ENCODE data around the gene REPS1. TPM values are rescaled to one million over a fixed set of nuclear protein-coding genes. Genes with fewer than 3 reads are reported as not detected.

REPS1 gene
- total RNA-seq, 4 donors from 2014 or later = 44.5 to 187 (median 70.4) TPM

- no peak overlapping the region for H3K27ac ChIP-seq
- 64% methylated on average over 3 of the region's 3 CpGs for WGBS
- no peaks in the 10 kb centered on the region for H3K4me1 ChIP-seq
- no peak overlapping the region for H3K4me3 ChIP-seq
- H3K27me3 ChIP-seq = no peaks in the 10 kb centered on the region
- no peak for DNase-seq (ENCODE audit: low spot score in 2 of 2)
- no peak for TF ChIP-seq EP300 (IDR thresholded peaks at IDR 0.05)
- no peak for TF ChIP-seq POLR2AphosphoS5 (IDR thresholded peaks at IDR 0.05)
- TF ChIP-seq, protein P1, sequence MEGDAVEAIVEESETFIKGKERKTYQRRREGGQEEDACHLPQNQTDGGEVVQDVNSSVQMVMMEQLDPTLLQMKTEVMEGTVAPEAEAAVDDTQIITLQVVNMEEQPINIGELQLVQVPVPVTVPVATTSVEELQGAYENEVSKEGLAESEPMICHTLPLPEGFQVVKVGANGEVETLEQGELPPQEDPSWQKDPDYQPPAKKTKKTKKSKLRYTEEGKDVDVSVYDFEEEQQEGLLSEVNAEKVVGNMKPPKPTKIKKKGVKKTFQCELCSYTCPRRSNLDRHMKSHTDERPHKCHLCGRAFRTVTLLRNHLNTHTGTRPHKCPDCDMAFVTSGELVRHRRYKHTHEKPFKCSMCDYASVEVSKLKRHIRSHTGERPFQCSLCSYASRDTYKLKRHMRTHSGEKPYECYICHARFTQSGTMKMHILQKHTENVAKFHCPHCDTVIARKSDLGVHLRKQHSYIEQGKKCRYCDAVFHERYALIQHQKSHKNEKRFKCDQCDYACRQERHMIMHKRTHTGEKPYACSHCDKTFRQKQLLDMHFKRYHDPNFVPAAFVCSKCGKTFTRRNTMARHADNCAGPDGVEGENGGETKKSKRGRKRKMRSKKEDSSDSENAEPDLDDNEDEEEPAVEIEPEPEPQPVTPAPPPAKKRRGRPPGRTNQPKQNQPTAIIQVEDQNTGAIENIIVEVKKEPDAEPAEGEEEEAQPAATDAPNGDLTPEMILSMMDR (IDR thresholded peaks at IDR 0.05) = no peak
- TF ChIP-seq POLR2A (IDR thresholded peaks at IDR 0.05) = no peak
- no peaks in the 10 kb centered on the region for H3K9me3 ChIP-seq
- H3K36me3 ChIP-seq = no peaks in the 10 kb centered on the region
These were observed 23.9 kb upstream of the REPS1 start for GRCh38 chr6:139011980-139012379.

DNA sequence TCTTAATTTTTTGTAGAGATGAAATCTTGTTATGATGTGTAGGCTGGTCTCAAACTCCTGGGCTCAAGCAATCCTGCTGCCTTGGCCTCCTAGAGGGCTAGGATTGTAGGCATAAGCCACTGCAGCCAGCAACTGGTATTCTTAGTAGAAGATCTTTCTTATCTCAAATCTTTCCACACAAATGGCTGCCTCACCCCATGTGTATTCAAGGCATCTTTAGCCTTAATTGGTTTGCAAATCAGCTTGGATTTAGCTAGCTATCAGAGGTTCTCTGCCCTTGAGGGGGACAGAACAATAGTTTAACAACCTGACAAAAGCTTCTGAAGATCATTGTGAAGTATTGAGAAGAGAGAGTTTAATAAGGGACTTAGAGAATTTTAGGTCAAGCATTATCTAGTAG is 22.6 kb upstream of the REPS1 start:
- Histone ChIP-seq H3K27me3 (no peaks in the 10 kb centered on the region), H3K4me1 (no peaks in the 10 kb centered on the region), H3K9me3 (no peaks in the 10 kb centered on the region), H3K27ac (no peak overlapping the region), H3K36me3 (no peaks in the 10 kb centered on the region), H3K4me3 (no peak overlapping the region)
- no peak for DNase-seq (ENCODE audit: low spot score in 2 of 2)
- no peak for TF ChIP-seq POLR2A (IDR thresholded peaks at IDR 0.05)
- TF ChIP-seq, protein P1 (IDR thresholded peaks at IDR 0.05) = no peak
- TF ChIP-seq EP300 (IDR thresholded peaks at IDR 0.05) = no peak
- no peak for TF ChIP-seq POLR2AphosphoS5 (IDR thresholded peaks at IDR 0.05)

DNA sequence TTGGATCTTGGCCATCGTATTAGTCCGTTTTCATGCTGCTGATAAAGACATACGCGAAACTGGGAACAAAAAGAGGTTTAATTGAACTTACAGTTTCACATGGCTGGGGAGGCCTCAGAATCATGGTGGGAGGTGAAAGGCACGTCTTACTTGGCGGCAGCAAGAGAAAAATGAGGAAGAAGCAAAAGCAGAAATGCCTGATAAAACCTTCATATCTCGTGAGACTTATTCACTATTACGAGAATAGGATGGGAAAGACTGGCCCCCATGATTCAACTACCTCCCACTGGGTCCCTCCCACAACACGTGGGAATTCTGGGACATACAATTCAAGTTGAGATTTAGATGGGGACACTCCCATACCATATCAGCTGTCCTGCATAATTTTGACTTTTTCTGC is 20.1 kb upstream of the REPS1 start:
- H3K27ac ChIP-seq = no peak overlapping the region
- H3K36me3 ChIP-seq = no peaks in the 10 kb centered on the region
- no peaks in the 10 kb centered on the region for H3K4me1 ChIP-seq
- H3K27me3 ChIP-seq = no peaks in the 10 kb centered on the region
- no peaks in the 10 kb centered on the region for H3K9me3 ChIP-seq
- TF ChIP-seq, protein P1 (IDR thresholded peaks at IDR 0.05) = no peak
- no peak for TF ChIP-seq EP300 (IDR thresholded peaks at IDR 0.05)
- TF ChIP-seq POLR2A (IDR thresholded peaks at IDR 0.05) = no peak
- TF ChIP-seq POLR2AphosphoS5 (IDR thresholded peaks at IDR 0.05) = no peak
- 89% methylated on average over 9 of the region's 9 CpGs for WGBS
- no peak for DNase-seq (ENCODE audit: low spot score in 2 of 2)
- no peak overlapping the region for H3K4me3 ChIP-seq

DNA sequence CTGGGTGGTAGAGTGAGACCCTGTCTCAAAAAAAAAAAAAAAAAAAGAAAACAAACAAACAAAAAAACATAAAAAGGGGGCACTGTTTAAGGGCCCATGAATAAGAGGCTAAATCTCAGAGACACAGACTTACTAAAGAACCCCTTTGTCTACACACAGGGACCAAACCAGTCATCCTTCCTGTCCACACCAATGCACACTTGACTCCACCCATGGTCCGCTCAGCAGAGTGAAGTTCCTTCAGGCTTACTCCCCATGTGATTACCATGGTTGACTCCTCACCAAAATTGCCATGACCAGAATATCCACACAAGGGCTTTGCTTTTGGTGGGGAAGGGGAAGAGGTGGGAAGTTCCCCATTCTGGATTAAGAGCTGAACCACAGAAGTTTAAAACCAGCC is 19.4 kb upstream of the REPS1 start:
- H3K27me3 ChIP-seq = no peaks in the 10 kb centered on the region
- no peaks in the 10 kb centered on the region for H3K4me1 ChIP-seq
- WGBS = 100% methylated on average over 1 of the region's 1 CpG
- H3K9me3 ChIP-seq = no peaks in the 10 kb centered on the region
- DNase-seq (ENCODE audit: low spot score in 2 of 2) = no peak
- TF ChIP-seq, protein P1 (IDR thresholded peaks at IDR 0.05) = no peak
- TF ChIP-seq EP300 (IDR thresholded peaks at IDR 0.05) (no peak), POLR2A (IDR thresholded peaks at IDR 0.05) (no peak), POLR2AphosphoS5 (IDR thresholded peaks at IDR 0.05) (no peak)
- H3K27ac ChIP-seq = no peak overlapping the region
- no peak overlapping the region for H3K4me3 ChIP-seq
- no peaks in the 10 kb centered on the region for H3K36me3 ChIP-seq

DNA sequence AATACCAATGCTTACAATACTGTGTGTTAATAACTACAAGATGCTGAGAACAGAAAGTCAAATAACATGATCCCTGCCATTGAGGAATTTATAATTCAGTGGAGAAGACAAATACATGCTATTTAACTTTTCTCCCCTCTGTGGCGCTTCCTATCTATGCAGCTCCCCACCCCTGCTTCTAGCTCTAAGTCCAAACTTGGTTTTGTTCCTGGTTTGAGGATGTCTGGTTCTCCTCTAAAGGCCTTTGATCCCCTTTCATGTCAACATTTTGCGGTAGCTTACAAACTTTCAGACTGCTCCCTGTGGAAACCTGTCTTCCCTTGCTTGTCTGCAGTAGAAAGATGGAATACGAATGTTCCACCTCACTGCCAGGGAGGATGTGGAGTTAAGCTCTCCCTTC is 18.4 kb upstream of the REPS1 start:
- no peaks in the 10 kb centered on the region for H3K36me3 ChIP-seq
- no peak for DNase-seq (ENCODE audit: low spot score in 2 of 2)
- no peaks in the 10 kb centered on the region for H3K4me1 ChIP-seq
- TF ChIP-seq, protein P1 (IDR thresholded peaks at IDR 0.05) = no peak
- TF ChIP-seq POLR2A (IDR thresholded peaks at IDR 0.05) (no peak), EP300 (IDR thresholded peaks at IDR 0.05) (no peak), POLR2AphosphoS5 (IDR thresholded peaks at IDR 0.05) (no peak)
- no peak overlapping the region for H3K27ac ChIP-seq
- H3K9me3 ChIP-seq = no peaks in the 10 kb centered on the region
- H3K4me3 ChIP-seq = no peak overlapping the region
- no peaks in the 10 kb centered on the region for H3K27me3 ChIP-seq
- 83% methylated on average over 3 of the region's 3 CpGs for WGBS
